Ishikawa (cell line): ENCODE results near the gene TNFRSF4.

Source experiments
- TAF1 ChIP-seq: IDR thresholded peaks from 2 replicates; pipeline ENCODE4 v1.6.1; 2012; ENCODE audit warnings: low read depth, mild to moderate bottlenecking
- USF1 ChIP-seq: IDR thresholded peaks from 2 replicates; pipeline ENCODE4 v1.6.1; 2012

GRCh38 chr1:1239614-1240347 is 25.8 kb upstream of the TNFRSF4 start:
- no peak for TF ChIP-seq TAF1
- TF ChIP-seq USF1 = no peak
